GM21528 (cell line): Measurements from ENCODE around the gene ZPR1.
"Not testable (repeated sequence)": the region's sequence is repeated elsewhere in the genome, so short reads cannot be mapped to it uniquely, and the experiment has no call there.

Experiments used
- ATAC-seq: cut with Tn5 transposase; IDR thresholded peaks from one replicate; pipeline ENCODE4 v1.9.1; 2021; ENCODE audit warnings: mild to moderate bottlenecking, moderate library complexity; ENCODE audit not compliant: unreplicated experiment, low FRiP score

ZPR1 gene, protein sequence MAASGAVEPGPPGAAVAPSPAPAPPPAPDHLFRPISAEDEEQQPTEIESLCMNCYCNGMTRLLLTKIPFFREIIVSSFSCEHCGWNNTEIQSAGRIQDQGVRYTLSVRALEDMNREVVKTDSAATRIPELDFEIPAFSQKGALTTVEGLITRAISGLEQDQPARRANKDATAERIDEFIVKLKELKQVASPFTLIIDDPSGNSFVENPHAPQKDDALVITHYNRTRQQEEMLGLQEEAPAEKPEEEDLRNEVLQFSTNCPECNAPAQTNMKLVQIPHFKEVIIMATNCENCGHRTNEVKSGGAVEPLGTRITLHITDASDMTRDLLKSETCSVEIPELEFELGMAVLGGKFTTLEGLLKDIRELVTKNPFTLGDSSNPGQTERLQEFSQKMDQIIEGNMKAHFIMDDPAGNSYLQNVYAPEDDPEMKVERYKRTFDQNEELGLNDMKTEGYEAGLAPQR

DNA sequence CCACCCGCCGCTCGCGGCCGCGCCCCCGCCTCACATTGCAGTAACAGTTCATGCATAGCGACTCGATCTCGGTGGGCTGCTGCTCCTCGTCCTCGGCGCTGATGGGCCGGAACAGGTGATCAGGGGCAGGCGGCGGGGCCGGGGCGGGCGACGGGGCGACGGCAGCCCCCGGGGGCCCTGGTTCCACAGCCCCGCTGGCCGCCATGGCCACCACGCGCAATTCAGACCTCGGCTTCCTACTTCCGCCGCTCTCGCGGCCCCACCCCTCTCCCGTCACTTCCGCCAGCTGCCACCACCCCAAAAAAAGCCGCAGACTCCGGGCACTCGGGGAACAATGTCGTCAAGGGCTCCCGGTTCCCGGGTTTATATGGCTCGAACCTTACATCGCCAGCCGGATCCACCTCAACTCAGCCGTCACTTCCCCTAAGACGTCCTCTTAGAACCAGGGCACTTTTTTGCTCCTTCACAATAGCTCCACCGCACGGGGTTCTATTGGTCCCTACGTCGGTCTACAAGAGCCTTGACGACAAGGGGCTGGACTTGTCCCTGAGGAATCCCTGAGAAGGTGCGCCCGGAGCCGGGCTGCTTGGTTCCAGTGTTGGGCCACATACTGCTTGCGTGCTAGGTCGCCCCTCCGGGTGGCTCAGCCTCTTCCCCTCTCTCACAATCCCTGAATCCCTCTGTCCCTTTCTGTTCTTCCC lies at the start of gene ZPR1:
TSS of gene ZPR1 (minus strand) at position 238 of the 701 bp plus-strand sequence. CDS start at position 205, 33 bp downstream.
- ATAC-seq = peak; percentile 89

DNA sequence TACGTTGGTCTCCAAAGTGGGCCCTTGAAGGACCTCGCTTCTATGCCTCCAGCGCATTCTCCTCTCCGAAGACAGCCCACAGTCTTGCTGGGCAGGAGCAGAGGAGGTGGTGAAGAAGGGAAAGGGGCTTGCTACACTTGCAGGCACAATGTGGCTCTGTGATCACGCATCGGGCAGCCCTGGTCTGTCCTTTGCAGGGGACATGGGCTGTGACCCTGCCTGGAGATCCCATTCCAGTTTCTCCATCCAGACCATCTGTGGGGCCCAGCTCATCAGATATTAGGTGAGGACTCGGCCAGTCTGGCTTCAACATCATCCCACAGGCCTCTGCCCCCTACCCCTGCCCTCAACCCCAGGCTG lies 48.8 kb upstream of the ZPR1 start:
- no peak for ATAC-seq

DNA sequence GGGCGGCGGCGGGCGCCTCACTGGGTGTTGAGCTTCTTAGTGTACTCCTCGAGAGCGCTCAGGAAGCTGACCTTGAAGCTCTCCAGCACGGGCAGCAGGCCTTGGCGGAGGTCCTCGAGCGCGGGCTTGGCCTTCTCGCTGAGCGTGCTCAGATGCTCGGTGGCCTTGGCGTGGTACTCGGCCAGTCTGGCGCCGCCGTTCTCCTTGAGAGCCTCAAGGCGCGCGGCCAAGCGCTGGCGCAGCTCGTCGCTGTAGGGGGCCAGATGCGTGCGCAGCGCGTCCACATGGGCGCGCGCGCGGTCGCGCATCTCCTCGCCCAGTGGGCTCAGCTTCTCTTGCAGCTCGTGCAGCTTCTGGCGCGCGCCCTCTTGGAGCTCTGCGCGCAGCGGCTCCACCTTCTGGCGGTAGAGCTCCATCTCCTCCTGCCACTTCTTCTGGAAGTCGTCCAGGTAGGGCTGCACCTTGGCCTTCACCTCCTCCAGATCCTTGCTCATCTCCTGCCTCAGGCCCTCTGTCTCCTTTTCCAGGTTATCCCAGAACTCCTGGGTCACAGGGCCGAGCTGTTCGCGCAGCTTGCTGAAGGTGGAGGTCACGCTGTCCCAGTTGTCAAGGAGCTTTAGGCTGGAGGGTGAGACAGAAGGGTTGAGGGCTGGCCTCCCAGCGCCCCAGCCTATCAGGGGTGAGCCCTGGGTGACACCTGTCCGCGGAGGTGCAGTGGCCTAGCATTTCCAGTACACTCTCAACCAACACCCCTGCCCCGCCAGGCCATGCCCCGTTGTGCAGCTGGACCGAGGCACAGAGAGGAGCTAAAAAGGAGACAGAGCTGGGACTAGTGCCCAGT lies 48.2 kb upstream of the ZPR1 start:
- ATAC-seq = peak; percentile 69

DNA sequence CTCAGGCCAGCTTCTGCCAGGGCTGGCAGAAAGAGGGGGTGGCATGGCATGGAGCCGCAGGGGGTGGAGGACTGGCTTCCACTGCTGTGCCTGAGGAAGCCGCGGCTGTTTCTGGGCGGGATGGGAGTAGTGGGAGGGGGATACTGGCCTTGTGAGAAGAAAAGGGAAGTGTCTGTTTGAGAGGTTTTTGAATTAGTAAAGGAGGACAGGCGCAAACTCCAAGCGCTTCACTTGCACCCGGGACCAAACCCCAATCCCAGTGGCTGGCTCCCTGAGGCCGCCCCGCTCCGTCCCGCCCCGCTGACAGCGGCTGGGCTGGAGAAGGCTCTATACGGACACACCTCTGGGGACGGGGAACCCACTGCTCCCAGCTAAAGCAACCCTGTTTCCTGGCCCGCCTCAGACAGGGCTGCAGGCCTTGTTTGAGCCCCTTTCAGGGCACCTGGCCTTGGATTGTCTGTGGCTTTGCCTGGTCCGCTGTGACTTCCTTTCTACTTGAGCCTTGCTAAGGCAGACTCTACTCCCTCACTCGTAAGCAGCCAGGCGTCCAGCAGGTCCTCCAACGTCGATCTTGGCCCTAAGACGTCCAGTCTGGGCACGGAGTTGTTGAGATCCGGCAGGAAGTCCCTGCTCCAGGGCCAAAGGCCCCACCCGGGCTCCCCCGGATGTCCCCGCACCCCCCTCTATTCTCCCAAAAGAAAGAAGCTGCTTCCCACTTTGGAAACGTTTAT lies 47.4 kb upstream of the ZPR1 start:
- peak; percentile 7 for ATAC-seq

DNA sequence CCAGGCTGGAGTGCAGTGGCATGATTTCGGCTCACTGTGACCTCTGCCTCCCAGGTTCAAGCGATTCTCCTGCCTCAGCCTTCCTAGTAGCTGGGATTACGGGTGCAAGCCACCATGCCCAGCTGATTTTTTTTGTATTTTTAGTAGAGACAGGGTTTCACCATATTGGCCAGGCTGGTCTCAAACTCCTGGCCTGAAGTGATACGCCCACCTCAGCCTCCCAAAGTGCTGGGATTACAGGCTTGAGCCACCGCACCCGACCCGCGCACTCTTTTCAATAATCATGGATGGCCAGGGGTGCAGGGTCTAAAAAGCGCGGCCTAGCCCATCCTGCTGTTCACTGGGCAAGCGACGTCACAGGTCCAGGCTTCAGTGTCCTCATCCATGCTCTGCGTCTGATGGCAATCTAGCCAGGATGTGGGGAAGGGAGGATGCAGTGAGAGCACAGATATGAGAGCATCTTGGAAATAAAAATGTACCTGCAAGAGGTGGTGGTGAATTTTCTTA lies 46.8 kb upstream of the ZPR1 start:
- not testable (repeated sequence) for ATAC-seq

DNA sequence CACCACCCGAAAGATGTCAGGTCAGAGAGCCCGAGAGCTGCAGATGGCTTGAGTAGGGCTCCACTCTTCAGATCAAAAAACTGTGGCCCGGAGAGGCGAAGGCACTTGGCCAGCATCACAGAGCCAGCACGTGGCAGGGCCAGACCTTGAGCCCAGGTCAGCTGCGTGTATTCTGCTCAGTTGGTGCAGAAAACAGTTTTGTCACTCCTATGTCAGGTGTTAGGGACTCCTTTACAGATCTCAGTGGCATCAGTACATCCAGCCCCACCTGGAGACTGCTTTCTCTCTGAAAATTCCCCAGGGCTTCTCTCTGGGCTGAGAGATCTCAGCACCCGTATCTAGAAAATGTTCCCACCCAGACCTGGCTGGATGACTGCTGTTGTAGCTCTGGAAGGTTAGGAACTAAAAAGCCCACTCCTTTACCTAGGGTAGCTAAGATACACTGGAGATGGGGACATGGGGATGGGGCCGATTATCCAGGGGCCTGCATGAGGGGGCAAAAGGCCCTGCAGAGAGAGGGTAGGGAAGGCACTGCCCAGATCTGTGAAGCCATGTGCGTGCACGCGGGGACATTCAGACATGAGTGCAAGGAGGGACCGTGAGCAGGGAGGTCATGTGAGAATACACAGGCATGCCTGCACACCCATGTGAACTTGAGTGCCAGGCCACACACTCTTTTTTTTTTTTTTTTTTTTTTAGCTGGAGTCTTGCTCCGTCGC lies 46.2 kb upstream of the ZPR1 start:
- ATAC-seq = no peak

DNA sequence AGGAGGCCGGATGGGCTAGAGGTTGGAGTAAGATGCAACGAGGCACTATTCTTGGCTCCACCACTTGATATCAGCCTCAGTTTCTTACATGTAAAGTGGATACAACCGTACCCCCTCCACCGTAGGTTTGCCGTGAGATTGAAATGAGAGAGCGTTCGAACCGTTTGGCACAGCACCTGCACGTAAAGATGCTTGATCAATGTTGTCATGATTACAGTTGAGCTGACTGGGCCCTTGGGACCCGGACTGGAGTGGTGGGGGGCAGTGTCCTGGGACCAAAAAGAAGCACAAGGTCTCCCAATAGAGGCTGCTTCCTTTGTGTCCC lies 45.6 kb upstream of the ZPR1 start:
- no peak for ATAC-seq

DNA sequence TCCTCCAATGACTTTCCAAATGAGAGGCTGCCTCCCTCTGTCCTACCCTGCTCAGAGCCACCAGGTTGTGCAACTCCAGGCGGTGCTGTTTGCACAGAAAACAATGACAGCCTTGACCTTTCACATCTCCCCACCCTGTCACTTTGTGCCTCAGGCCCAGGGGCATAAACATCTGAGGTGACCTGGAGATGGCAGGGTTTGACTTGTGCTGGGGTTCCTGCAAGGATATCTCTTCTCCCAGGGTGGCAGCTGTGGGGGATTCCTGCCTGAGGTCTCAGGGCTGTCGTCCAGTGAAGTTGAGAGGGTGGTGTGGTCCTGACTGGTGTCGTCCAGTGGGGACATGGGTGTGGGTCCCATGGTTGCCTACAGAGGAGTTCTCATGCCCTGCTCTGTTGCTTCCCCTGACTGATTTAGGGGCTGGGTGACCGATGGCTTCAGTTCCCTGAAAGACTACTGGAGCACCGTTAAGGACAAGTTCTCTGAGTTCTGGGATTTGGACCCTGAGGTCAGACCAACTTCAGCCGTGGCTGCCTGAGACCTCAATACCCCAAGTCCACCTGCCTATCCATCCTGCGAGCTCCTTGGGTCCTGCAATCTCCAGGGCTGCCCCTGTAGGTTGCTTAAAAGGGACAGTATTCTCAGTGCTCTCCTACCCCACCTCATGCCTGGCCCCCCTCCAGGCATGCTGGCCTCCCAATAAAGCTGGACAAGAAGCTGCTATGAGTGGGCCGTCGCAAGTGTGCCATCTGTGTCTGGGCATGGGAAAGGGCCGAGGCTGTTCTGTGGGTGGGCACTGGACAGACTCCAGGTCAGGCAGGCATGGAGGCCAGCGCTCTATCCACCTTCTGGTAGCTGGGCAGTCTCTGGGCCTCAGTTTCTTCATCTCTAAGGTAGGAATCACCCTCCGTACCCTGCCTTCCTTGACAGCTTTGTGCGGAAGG lies 44.8 kb upstream of the ZPR1 start:
- ATAC-seq = no peak

DNA sequence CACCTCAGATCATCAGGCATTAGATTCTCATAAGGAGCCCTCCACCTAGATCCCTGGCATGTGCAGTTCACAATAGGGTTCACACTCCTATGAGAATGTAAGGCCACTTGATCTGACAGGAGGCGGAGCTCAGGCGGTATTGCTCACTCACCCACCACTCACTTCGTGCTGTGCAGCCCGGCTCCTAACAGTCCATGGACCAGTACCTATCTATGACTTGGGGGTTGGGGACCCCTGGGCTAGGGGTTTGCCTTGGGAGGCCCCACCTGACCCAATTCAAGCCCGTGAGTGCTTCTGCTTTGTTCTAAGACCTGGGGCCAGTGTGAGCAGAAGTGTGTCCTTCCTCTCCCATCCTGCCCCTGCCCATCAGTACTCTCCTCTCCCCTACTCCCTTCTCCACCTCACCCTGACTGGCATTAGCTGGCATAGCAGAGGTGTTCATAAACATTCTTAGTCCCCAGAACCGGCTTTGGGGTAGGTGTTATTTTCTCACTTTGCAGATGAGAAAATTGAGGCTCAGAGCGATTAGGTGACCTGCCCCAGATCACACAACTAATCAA lies 44.0 kb upstream of the ZPR1 start:
- ATAC-seq = no peak

DNA sequence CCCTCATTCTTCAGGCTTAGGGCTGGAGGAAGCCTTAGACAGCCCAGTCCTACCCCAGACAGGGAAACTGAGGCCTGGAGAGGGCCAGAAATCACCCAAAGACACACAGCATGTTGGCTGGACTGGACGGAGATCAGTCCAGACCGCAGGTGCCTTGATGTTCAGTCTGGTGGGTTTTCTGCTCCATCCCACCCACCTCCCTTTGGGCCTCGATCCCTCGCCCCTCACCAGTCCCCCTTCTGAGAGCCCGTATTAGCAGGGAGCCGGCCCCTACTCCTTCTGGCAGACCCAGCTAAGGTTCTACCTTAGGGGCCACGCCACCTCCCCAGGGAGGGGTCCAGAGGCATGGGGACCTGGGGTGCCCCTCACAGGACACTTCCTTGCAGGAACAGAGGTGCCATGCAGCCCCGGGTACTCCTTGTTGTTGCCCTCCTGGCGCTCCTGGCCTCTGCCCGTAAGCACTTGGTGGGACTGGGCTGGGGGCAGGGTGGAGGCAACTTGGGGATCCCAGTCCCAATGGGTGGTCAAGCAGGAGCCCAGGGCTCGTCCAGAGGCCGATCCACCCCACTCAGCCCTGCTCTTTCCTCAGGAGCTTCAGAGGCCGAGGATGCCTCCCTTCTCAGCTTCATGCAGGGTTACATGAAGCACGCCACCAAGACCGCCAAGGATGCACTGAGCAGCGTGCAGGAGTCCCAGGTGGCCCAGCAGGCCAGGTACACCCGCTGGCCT lies 42.5 kb upstream of the ZPR1 start:
- ATAC-seq = no peak

DNA sequence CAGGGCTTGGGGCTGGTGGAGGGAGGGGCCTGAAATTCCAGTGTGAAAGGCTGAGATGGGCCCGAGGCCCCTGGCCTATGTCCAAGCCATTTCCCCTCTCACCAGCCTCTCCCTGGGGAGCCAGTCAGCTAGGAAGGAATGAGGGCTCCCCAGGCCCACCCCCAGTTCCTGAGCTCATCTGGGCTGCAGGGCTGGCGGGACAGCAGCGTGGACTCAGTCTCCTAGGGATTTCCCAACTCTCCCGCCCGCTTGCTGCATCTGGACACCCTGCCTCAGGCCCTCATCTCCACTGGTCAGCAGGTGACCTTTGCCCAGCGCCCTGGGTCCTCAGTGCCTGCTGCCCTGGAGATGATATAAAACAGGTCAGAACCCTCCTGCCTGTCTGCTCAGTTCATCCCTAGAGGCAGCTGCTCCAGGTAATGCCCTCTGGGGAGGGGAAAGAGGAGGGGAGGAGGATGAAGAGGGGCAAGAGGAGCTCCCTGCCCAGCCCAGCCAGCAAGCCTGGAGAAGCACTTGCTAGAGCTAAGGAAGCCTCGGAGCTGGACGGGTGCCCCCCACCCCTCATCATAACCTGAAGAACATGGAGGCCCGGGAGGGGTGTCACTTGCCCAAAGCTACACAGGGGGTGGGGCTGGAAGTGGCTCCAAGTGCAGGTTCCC lies 41.8 kb upstream of the ZPR1 start, which contains the start of gene APOC3:
TSS of gene APOC3 (plus strand) at position 383 of the 659 bp plus-strand sequence. CDS start 676 bp downstream, outside the sequence.
- no peak for ATAC-seq

DNA sequence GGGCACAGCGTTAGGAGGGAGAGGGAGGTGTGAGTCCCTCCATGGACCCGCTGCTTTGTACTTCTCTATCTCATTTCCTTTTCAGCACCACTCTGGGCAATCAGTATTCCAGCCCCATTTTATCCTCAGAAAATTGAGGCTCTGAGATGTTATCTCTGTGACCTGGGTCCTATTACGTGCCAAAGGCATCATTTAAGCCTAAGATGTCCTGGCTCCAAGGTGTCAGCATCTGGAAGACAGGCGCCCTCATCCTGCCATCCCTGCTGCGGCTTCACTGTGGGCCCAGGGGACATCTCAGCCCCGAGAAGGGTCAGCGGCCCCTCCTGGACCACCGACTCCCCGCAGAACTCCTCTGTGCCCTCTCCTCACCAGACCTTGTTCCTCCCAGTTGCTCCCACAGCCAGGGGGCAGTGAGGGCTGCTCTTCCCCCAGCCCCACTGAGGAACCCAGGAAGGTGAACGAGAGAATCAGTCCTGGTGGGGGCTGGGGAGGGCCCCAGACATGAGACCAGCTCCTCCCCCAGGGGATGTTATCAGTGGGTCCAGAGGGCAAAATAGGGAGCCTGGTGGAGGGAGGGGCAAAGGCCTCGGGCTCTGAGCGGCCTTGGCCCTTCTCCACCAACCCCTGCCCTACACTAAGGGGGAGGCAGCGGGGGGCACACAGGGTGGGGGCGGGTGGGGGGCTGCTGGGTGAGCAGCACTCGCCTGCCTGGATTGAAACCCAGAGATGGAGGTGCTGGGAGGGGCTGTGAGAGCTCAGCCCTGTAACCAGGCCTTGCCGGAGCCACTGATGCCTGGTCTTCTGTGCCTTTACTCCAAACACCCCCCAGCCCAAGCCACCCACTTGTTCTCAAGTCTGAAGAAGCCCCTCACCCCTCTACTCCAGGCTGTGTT lies 41.1 kb upstream of the ZPR1 start:
- ATAC-seq = no peak

DNA sequence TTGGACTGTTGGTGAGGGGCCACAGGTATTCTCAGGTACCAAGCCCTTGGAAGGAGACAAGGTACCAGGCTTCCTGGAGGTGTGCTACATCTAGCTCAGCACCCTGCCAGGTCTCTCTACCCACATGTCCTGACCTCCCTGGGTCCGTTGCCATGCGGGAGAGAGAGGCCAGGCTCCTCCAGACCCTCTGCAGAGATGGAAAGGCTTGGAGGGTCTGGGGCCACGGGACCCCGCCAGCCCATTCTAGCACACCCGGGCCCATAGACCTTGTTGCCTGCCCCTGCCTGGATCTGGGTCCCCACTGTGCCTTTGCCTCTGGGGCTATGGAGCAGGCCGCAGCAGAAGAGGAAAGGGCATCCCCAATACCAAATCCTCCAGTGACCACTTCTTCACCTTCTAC lies 39.6 kb upstream of the ZPR1 start:
- ATAC-seq = no peak

DNA sequence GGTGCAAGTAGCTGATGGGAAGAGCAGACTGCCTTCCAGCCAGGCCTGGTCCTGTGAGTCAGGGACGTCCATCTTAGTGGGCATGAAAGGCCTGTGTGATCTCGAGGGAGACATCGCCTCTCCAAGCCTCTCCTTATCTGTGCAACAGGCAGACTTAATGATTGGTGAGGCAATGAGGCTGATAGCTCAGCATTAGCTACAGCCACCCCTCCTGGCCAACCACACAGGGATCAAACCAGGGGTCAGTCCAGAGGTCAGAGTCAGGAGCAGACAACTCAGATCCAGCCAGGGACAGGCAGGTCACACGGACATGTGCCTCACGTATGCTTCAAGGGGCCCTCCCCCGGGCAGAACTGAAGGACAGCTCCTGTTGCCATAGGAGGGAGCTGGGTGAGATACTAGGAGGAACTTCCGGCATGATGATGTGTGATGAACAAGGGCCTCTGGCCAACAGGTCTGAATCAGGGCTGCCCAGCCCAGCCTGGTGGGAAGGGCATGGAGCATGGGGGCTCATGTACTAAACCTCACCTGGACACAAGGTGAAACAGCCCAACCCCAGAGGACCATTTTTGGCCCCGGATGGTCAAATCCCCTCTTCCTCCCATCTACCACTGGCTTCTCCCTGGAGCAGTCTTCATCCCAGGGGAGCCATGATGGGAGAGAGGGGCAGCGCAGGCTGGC lies 39.1 kb upstream of the ZPR1 start:
- ATAC-seq = no peak
